NCI-H82 (cell line): Measurements from ENCODE around the gene MRPS21.

ENCODE experiments used
- DNase-seq: peaks from one replicate; lab custom pipeline; 2025; lab: John Stamatoyannopoulos, UW

Gene MRPS21

DNA sequence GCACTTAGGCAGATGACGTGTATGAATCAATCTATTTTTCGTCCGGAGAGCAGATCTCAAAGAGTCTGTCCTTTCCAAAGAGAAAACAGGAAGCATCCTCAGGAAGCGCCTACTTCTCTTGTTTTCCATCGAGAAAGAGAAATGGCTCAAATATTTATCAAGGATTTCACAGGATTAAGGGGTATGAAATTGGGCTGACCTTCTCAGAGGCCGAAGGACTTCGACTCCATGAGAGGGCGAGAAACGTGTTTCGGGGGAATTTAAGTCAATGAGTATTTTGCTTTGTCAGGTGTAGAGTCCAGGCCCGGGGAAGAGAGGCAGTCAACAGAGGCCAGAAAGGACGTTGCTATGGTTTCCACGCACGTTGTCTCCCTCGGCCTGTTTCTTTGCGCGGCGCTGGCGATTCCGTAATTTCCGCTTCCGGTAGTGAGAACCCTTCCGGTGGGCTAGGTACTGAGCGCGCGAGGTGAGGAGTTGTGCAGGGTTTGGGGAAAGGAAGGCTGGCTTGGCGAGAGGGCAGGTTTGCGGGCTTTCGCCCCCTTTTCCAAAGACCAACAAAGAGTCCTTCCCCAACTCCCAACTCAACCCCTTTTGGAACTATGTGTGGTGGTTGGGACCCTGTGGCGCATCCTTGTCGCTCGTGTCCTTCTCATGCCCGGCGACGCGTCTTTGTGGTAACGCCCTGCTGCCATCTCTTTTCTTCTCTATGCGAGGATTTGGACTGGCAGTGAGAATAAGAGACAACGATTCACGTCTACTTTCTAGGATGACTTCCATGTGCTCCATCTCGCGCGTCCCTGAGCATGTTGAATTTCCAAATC is at the start of gene MRPS21:
Gene MRPS21, plus strand, starts transcription at position 429 of the 821 bp plus-strand sequence. CDS start 506 bp downstream, outside the sequence.
- peak; percentile 98 for DNase-seq

DNA sequence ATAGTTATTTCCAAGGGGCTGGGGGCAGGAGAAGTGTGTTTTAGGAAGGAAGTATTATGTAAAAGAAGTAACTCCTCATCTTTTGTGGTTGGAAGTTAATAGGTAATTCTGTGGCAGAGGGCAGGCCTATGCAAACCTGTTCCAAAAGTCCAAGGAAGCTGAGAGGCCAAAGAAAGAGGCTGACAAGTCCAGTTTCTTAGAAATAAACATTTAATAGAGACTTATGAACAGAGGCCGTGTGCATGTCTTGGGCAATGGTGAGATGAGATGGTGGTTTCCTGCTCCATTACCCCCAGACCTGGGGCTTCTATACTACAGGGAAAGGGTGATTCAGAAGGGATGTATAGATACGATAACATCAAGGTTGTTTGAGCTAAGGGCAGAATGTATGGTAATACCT is 43.7 kb upstream of the MRPS21 start:
- no peak for DNase-seq

DNA sequence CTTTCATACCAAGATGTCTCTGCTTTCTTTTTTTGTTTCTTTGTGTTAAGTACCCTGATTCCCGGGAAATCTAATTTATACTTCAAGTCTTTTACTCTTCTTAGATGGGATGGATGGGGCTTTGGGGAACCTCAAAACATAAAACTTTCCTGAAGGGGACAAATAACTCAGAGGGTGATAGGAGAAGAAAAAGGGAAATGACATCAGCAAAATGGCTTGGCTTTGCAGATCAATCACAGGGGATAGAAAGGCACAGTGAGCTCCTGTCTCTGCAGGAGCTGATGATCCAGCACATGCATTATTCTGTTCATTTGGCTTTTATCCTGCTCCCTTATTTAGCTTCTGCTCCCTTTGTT is 37.5 kb upstream of the MRPS21 start:
- DNase-seq, result no peak

DNA sequence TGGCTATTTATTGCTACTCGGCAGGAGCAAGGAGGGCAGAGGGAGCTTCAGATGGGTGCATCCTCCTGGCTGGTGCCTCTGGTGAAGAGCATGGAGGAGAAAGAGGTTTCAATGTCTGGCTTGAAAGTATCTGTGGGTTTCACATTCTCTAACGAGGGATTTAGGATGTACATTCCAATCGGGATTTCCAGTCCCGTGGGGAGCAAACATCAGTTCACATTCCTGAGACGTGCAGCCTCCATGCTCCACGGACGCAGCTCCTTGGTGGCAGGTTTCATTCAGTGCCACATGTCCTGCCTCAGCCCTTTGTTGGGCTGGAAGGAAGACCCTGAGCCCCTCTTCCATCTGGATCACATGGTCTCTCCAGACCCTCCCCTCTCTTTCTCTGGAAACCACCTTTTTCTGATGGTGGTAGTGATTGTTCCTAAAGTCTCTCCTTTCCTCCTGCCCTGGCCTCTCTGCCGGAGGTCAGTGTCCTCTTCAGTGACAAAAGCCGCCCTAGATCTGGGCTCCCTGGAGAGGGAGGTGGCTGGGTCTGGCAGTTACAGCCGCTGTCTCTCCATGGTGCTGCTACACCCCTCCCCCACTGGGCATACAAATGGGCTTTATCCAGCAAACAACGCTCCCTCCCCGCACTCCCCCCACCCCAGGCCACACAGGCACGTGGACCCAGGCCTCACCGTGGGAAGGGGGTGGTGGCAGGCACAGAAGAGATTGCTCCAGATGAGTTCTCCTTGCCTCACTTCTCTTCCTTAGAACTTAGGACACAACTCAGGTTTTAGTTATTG is 36.9 kb upstream of the MRPS21 start:
- DNase-seq, result peak; percentile 49

DNA sequence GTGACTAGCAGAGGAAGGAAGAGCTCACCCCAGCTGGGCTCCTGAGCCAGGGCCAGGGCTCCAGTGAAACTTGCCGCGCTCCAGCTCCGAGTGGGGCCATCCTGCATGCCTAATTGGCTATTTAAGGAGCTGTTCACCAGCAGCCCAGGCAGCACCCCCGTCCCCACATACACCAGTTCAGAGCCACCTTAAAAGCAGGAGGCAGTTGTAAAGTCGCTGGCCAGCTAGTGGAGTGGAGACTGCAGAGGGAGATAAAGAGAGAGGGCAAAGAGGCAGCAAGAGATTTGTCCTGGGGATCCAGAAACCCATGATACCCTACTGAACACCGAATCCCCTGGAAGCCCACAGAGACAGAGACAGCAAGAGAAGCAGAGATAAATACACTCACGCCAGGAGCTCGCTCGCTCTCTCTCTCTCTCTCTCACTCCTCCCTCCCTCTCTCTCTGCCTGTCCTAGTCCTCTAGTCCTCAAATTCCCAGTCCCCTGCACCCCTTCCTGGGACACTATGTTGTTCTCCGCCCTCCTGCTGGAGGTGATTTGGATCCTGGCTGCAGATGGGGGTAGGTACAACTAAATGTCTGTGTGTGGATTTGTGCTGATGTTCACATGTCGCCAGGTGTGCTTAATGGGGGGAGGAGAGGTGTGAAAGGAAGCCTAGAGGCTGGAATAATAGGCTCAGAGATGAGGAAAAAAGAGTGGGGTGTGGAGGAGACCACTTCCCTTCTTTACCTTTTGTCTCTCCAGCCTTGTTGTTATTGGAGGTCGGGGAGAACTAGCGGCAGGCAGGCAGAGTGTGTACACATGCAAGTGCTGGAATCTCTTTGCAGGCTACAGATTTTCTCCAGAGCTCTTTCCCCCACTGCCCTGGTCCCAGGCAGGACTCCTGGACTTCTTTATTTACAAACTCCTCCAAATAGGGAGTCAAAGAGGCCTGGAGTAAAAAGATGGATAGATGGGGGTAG is 35.8 kb upstream of the MRPS21 start, which contains the start of gene CA14:
Gene CA14, plus strand, starts transcription at position 151 of the 962 bp plus-strand sequence. Its CDS starts 355 bp downstream, at position 506.
- DNase-seq, result peak; percentile 52

DNA sequence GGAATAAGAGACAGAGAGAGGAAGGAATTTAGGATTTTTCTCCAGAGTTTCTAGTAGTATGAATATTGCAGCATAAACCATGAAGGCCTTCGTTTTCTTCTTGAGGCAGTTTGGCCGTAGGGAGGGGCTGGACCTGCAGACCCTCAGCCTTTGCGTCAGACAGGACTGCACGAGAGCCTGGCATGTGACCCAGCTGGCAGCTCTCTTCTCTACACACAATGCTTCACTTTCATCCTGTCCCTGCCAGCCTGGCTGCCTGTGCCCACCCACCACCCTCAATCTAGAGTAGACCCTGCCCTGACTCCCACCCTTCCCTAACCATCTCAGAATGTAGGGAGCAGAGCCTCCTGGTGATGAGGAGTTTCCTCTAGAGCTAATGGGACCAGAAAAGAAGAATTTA is 34.4 kb upstream of the MRPS21 start:
- no peak for DNase-seq

DNA sequence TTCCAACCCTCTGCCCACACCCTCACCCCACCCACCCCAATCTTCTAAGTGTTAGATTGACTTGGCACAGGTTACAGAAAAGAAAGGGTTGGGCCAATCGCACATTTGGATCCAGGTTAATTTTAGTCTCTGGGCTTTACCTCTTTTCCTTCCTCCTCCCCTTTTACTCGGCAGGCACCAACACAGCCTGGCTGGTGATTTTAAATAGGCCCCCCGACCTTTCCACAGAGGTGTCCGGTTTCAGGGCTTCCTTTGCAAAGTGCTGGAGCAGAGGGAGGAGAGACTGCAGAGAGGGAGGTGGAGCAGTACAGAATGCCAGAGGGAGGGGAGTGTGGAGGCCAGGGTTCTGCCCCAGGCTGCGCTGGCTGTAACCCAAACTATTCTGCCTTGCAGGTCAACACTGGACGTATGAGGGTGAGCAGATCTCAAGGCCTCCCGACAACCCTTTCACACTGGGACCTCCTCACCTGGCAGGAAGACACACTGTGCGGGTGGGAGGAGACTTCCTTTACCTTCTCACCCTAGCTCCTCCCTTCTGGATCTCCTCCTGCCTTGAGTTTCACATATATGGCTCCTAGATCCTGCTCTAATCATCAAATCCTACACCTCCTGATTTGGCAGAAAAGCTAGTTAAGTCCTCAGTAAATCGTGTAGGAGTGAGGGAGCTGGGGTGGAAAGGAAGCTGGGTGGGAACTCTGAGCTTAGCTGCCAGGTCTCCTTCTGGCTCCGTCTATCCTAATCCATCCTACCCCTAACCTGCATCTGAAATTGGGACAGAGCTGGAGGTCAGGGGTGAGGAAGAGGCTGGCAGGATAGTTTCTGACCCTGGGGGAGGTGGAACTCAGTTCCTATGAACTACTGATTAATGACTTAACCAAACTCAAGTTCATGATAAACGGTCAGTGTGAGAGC is 33.6 kb upstream of the MRPS21 start:
- no peak for DNase-seq

DNA sequence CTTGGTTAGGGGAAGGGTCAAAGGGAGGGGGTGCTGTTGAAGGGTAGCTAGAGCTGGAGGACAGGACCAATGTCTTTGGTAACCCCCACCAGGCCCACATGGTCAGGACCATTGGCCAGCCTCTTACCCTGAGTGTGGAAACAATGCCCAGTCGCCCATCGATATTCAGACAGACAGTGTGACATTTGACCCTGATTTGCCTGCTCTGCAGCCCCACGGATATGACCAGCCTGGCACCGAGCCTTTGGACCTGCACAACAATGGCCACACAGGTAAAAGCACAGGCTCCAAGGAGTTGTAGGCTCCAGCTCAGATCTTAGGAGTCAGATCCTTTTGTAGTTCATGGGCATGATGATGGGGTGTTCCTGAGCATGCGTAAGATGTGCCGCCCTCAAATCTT is 32.3 kb upstream of the MRPS21 start:
- DNase-seq, result no peak

DNA sequence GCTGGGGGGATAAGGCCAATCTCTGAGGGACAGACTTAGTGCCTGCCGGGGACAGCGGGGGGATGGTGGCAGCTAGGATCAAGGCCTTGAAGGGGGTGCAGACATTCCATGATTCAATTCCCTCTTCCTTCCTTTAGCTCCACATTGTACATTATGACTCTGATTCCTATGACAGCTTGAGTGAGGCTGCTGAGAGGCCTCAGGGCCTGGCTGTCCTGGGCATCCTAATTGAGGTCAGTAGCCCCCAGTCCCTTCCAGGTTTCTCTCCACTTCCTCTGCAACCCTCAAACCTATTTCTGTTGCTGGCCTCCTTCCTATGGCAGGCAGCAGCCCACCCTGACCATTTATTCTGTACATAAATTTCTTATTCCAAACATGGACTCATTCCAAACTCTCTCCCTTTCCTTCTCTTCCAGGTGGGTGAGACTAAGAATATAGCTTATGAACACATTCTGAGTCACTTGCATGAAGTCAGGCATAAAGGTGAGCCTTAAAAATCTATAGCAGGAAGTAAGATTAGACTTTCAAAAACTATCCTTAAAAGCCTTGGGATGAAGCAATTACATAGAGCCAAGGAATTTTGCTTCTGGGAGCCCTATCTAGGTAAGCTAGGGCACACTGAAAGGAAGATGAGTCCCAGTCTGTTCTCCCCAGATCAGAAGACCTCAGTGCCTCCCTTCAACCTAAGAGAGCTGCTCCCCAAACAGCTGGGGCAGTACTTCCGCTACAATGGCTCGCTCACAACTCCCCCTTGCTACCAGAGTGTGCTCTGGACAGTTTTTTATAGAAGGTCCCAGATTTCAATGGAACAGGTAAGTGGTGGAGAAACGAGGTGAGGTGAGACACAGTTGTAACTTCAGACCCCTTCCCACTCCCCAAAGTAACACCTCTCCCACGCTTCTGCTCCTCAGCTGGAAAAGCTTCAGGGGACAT is 31.0 kb upstream of the MRPS21 start:
- DNase-seq, result no peak

DNA sequence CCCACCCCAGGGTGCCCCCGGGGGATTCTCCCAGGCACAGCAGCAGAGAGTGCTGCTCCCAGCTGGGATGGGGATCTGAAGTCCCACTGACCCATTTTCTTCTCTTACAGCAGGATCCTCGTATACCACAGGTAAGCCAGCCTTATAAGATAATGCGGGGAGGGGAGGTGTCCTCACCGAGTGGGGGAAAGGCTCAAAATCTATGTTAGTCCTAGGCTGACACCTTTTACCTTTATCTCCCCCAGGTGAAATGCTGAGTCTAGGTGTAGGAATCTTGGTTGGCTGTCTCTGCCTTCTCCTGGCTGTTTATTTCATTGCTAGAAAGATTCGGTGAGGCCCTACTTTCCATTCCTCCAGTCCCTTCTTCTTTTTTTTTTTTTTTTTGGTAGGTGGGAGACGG is 30.1 kb upstream of the MRPS21 start:
- DNase-seq, result no peak

DNA sequence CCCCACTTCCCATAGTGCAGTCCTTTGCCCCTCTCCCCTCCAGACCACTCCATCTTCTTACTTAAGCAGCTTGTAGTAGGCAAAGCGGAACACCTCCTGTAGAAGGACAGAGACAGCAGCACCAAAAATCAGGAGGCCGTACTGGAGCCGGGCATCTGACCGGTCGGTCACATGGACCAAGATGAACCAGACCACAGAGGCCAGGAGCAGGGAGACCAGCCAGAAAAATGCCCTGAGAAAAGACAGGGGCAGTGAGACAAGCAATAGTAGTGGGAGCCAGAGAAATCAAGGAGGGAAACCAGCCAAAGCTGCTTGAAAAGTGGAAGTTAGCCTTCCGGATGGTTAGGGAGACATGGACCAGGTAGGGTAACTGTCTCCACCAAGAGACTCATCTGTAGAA is 25.8 kb upstream of the MRPS21 start:
- no peak for DNase-seq

DNA sequence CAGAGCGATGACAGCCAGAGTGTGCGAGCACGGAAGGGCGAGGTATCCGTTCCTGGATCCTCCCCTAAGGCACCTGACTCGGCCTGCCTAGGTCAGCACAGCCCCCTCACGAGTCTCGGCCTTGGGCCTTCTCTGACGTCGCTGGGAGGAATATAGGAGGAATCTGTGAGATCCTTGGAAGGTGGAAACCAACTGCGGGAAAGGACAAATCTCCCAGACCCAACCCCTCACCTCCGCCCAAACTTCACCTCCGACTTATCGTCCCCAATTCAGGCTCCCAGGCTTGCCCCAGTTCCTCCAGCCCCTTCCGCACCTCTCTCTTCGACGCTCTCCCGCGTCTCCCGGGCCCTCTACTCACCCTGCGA is 25.3 kb upstream of the MRPS21 start:
- peak; percentile 49 for DNase-seq

DNA sequence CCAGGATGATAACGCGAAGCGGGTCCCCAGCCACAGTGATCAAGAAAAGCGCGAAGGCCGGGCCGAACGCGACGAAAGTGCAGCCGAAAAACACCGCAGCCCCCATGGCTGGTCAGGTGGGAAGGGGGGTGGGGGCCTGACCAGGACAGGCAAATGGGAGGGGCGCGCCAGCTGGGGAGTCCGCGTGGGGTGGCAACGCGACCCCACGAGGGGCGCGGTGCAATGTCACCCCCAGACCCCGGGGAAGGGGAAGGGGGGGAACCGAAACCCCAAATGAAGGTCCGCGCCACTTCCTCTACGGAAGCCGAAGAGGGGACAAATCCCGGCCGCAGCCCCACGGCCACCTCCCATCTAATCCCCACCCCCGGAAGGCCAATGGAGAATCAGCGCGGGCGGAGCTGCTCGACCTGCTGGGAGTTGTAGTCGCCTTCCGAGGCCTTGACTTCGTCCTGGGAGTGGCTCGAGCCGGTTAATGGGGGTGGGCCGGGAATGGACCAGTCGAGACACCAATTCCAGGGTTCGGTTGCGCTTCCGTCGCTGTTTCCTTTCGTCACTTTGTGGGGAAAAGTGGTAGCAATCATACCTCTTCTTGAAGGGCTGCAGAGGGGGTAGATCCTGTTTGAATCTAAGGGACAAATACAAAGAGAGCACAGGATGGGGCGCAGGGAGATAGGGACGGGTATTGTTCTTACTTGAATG is 24.8 kb upstream of the MRPS21 start, which contains the start of gene APH1A:
Gene APH1A, minus strand, starts transcription at position 312 of the 699 bp plus-strand sequence. Its CDS starts 206 bp downstream, at position 106.
- DNase-seq, result peak; percentile 99

DNA sequence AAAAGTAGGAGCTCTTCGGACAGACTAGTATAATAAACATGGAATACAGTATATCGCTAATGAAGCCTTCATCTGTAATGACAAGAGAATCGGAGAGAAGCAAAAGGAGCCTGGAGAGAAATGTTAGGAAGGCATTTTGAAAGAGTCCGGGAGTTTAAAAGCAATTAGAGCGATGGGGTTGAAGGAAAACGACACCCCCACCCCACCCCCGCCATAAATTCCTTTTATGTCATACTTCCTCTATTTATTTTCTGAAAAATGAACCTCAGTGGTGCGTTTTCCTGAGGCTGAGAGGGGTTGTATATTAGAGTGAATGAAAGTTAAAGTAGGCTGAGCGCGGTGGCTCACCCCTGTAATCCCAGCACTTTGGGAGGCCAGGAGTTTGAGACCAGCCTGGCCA is 24.2 kb upstream of the MRPS21 start:
- no peak for DNase-seq

DNA sequence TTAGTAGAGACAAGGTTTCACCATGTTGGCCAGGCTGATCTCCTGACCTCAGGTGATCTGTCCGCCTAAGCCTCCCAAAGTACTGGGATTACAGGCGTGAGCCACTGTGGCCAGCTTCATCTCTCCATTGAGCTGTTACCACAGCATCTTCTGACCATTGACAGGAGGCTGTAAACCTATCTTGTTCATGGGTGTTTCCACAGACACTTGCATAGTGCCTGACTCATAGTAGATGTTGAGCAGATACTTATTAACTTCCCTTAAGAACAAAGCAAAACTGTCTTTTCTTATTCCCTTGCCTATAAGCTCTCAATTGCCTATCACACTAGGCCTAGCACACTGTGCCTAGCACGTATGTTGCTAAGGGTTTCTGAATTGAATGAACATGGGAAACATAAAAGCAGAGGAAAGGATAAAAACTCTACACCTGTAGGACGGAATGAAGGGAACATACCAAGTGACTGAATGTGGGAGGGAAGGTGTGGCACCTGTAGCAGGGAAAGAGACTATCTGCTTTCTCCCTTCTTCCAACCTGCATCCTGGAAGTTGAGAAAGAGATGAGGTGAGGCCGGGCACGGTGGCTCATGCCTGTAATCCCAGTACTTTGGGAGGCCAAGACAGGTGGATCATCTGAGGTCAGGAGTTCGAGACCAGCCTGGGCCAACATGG is 22.2 kb upstream of the MRPS21 start:
- DNase-seq, result no peak

DNA sequence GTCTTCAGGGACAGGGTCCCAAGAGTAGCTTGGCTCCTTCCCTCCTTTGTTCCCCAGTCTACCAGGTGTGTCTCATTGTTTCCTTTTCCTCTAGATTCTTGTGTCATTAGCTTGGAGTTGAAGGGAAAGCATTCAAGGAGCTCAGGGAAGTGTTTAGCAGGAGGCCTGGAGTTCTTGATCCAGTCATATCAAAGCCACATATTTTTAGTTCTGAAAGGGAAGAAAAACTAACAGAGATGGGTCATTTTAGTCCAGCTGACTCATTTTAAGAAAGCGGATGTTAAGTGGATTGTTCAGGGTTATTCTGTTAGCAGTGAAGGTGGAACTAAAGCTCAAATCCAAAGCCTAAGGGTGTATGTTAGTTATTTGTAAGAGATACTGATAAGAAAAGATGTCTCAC is 20.4 kb upstream of the MRPS21 start:
- DNase-seq, result no peak

DNA sequence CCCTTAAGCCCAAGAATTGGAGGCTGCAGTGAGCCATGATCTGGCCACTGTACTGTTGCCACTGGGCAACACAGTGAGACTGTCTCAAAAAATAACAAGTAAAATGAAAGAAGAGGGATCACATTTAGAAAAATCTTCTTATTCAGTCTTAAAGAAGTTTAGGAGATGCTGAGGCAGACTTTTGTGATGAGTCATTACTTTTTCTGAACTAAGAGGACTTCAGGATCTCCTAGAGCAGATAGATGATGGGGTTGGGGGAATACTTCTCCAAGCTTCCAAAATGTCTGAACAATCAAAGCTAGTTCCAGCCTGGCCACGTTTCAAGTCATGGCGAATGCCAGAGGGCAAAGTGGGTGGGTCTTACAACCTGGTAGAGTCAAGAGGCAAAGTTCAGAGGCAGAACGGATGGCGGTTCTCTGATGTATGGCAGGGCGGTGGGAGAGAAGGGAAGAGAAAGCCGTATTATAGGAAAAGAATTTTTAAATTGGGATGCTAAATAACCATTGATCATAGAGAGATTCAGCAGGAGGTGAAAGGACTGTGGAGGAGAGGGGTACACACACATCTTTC is 13.4 kb upstream of the MRPS21 start:
- DNase-seq, result no peak

DNA sequence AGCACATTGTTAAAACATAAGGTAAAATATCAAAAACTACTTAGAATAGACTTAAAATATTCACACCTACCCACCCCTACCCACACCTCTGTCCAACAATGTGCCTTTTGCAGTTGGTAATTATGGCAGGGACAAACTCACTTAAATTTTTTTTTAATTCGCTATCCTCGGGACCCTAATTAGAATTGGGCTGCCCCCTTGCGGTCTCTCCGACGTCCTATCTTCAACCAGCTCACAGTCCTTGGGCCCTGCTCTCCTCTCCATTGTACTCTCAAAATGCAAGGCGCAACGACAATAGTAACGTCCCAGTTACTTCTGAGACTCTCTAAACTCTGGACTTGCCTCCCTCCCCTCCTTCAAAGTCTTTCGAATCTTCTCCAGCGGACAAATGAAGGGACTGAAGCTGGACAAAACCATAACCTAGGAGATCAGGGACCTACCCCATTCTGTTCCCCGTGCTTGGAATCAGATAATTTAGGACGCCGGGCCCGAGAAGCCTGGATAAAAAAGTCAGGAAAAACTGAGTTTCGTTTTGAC is 12.4 kb upstream of the MRPS21 start:
- peak; percentile 82 for DNase-seq
